SU-DHL-6 (cell line): ENCODE results near the gene RPL7A.

Source experiments
- CTCF ChIP-seq: fragments of 200-600 bp; sonication (generic); IDR thresholded peaks from one replicate; pipeline ENCODE4 v1.5.1; 2017; ENCODE audit warnings: antibody characterized with exemption, mild to moderate bottlenecking, low read length, moderate library complexity; ENCODE audit not compliant: insufficient read depth, poor library complexity, severe bottlenecking
- EZH2phosphoT487 ChIP-seq: fragments of 200-600 bp; sonication (generic), shearing (Covaris generic); conservative IDR thresholded peaks from 2 replicates; pipeline ENCODE4 v1.6.1; 2018; ENCODE audit warnings: mild to moderate bottlenecking, antibody characterized with exemption, low read length, moderate library complexity, mixed read lengths

GRCh38 chr9:133320421-133320881 is 27.6 kb upstream of the RPL7A start:
- TF ChIP-seq CTCF (no peak), EZH2phosphoT487 (no peak)
